Chondrocyte (in vitro differentiated cells): ENCODE results near the gene CLCN5. TPM values are rescaled to one million over a fixed set of nuclear protein-coding genes. Genes with fewer than 3 reads are reported as not detected.

ENCODE experiments used
- DNase-seq: peaks from one replicate; pipeline ENCODE4 v3.0.0; 2021; ENCODE audit warnings: mixed read lengths, low spot score
- H3K27ac Mint-ChIP-seq: one replicate; pipeline ENCODE4 v1.8.0; 2021; ENCODE audit warnings: mild to moderate bottlenecking, moderate library complexity, mixed read lengths; ENCODE audit not compliant: unreplicated experiment
- H3K27me3 Mint-ChIP-seq: 2 replicates; pipeline ENCODE4 v1.8.0; 2021; ENCODE audit warnings: low read depth, mixed read lengths
- H3K36me3 Mint-ChIP-seq: 2 replicates; pipeline ENCODE4 v1.8.0; 2021; ENCODE audit warnings: low read depth, mixed read lengths
- H3K4me1 Mint-ChIP-seq: 2 replicates; pipeline ENCODE4 v1.8.0; 2021; ENCODE audit warnings: low read depth, mild to moderate bottlenecking, mixed read lengths
- H3K4me3 Mint-ChIP-seq: one replicate; pipeline ENCODE4 v1.8.0; 2021; ENCODE audit warnings: mild to moderate bottlenecking, moderate library complexity, mixed read lengths; ENCODE audit not compliant: unreplicated experiment
- H3K9me3 Mint-ChIP-seq: 2 replicates; pipeline ENCODE4 v1.8.0; 2021; ENCODE audit warnings: low read depth, mixed read lengths
- total RNA-seq: library from RNA; stranded (reverse); gene quantifications from 3 replicates; pipeline ENCODE4 v1.2.1, GENCODE V29; 2021
- TF ChIP-seq, protein P1 (sequence below): fragments of 200-600 bp; sonication (generic); IDR thresholded peaks from 2 replicates; pipeline ENCODE4 v1.5.0; 2021; ENCODE audit warnings: antibody characterized with exemption, mild to moderate bottlenecking, moderate library complexity

The CLCN5 gene
- total RNA-seq, 1 donor from 2014 or later, result 17.9 TPM

DNA sequence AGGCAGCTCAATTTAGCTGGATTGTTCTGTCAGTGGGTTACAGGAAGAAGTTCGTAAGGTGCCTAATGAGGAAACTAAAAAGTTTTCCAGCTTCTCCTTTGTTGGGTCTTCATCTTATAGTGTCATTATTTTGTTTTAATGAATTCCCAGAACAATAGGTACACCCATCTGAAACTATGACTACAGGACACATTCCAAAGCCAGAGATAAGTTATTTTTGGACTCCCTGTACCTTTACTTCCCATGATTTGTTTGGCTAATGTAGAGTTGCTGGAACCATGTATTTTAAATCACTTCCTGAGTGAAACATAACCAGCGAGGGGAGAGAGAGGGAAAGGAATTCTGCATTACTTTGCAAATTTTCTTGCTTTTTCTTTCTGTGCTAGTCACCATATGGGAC lies 114.0 kb downstream of the CLCN5 start:
- peaks cover 4% of the 10 kb centered on the region for H3K9me3 Mint-ChIP-seq
- H3K27me3 Mint-ChIP-seq, result no peaks in the 10 kb centered on the region
- no peaks in the 10 kb centered on the region for H3K36me3 Mint-ChIP-seq
- no peak overlapping the region for H3K4me3 Mint-ChIP-seq
- TF ChIP-seq, protein P1, sequence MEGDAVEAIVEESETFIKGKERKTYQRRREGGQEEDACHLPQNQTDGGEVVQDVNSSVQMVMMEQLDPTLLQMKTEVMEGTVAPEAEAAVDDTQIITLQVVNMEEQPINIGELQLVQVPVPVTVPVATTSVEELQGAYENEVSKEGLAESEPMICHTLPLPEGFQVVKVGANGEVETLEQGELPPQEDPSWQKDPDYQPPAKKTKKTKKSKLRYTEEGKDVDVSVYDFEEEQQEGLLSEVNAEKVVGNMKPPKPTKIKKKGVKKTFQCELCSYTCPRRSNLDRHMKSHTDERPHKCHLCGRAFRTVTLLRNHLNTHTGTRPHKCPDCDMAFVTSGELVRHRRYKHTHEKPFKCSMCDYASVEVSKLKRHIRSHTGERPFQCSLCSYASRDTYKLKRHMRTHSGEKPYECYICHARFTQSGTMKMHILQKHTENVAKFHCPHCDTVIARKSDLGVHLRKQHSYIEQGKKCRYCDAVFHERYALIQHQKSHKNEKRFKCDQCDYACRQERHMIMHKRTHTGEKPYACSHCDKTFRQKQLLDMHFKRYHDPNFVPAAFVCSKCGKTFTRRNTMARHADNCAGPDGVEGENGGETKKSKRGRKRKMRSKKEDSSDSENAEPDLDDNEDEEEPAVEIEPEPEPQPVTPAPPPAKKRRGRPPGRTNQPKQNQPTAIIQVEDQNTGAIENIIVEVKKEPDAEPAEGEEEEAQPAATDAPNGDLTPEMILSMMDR, result no peak
- no peak for DNase-seq
- peaks cover 16% of the 10 kb centered on the region for H3K4me1 Mint-ChIP-seq
- peak overlapping the region; percentile 10 for H3K27ac Mint-ChIP-seq

DNA sequence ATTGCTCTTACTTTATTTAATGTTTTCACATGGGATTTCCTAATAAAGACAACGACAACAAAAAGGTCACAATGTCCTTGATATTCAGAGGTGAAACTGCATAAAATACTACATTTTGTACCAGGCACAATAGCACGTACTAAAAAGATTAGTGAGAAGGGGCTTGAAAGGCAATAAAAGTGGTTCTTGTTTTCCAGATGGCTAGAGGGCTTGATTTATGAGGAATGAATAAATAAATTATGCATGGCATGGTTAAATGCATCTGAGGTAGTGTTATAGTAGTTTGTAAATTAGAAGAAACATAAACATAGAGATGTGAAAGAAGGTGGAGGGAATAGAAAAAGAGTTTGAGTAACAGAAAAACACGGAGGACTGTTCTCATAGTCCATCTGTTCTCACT lies 123.4 kb downstream of the CLCN5 start:
- DNase-seq, result no peak
- no peaks in the 10 kb centered on the region for H3K36me3 Mint-ChIP-seq
- H3K4me1 Mint-ChIP-seq, result no peaks in the 10 kb centered on the region
- peaks cover 4% of the 10 kb centered on the region for H3K9me3 Mint-ChIP-seq
- no peak overlapping the region for H3K27ac Mint-ChIP-seq
- no peak overlapping the region for H3K4me3 Mint-ChIP-seq
- H3K27me3 Mint-ChIP-seq, result no peaks in the 10 kb centered on the region
- TF ChIP-seq, protein P1, result no peak

DNA sequence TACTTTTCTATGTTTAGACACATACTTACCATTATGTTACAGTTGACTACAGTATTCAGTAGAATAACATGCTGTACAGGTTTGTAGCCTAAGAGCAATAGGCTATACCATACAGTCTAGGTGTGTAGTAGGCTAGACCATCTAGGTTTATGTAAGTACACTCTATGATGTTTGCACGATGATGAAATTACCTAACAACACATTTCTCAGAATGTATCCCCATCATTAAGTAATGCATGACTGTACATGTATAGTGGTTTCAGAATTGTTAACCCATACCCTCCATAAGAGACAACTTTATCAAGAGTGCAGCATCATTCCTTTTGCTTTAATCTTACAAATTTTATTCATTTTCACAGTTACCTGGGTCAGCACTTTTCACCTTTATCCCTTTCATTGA lies 126.8 kb downstream of the CLCN5 start:
- no peak for DNase-seq
- H3K27me3 Mint-ChIP-seq, result no peaks in the 10 kb centered on the region
- H3K27ac Mint-ChIP-seq, result no peak overlapping the region
- no peaks in the 10 kb centered on the region for H3K4me1 Mint-ChIP-seq
- H3K4me3 Mint-ChIP-seq, result no peak overlapping the region
- peaks cover 1% of the 10 kb centered on the region for H3K36me3 Mint-ChIP-seq
- TF ChIP-seq, protein P1, result no peak
- H3K9me3 Mint-ChIP-seq, result peaks cover 11% of the 10 kb centered on the region

DNA sequence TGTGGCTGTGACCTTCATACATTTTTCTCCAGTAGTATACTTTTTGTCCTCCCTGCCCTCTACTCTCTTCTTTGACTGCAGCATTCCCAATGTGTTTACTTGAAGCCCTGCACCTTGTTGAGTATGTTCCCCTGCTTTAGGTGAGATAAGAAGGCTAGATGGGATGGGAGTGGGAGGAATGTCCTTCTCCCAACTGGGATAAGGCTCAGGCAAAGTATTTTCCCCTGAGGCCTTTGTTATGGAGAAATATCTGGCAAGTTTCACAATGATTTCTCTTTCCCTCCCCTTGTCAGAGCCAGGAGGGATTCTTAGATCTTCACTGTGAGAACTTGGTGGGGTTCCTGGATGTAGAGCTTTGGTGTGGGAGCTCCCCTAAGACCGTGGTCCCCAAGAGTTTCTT lies 131.8 kb downstream of the CLCN5 start:
- TF ChIP-seq, protein P1, result no peak
- H3K4me1 Mint-ChIP-seq, result no peaks in the 10 kb centered on the region
- peaks cover 1% of the 10 kb centered on the region for H3K36me3 Mint-ChIP-seq
- H3K27me3 Mint-ChIP-seq, result no peaks in the 10 kb centered on the region
- H3K9me3 Mint-ChIP-seq, result peaks cover 14% of the 10 kb centered on the region
- DNase-seq, result no peak
- H3K27ac Mint-ChIP-seq, result no peak overlapping the region
- no peak overlapping the region for H3K4me3 Mint-ChIP-seq

DNA sequence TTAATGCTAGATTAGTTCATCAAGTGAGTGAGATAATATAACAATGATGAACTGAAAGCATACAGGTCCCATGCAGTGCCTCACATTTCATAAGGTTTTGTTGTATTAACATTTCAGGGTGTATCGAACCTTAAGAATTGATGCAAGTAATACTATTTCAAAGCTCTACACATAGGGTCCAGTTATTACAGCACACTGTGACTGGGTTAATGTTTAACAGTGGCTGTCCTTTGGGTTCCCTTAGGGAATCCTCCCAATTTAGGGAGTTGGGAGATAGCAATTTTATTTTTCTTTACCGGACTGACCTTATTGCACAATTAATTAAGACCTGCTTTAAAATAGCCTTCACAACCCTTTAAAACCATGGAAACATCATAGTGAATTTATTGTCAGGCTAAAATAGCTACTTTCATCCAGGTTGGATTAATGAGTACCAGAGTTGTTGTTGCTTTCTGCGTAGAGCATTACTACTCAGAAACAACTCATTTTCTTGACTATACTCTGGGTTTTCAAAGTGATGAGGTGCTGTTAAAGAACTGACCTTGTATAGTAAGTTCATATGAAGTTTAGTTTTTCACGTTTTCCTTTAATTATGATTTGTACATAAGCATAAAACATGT lies 144.0 kb downstream of the CLCN5 start:
- TF ChIP-seq, protein P1, result no peak
- Mint-ChIP-seq H3K9me3 (no peaks in the 10 kb centered on the region), H3K4me3 (no peak overlapping the region), H3K36me3 (no peaks in the 10 kb centered on the region), H3K27me3 (no peaks in the 10 kb centered on the region), H3K4me1 (peaks cover 3% of the 10 kb centered on the region), H3K27ac (no peak overlapping the region)
- no peak for DNase-seq
